Erythroblast (primary cell): ENCODE measurements around the gene TMEM258.
A peak's percentile ranks its signal among the peaks of the same experiment; 100 is the strongest.

Experiments
- DNase-seq, 2 experiments: peaks; one replicate each; lab custom pipeline; 2025; lab: John Stamatoyannopoulos, UW
- GATA1 ChIP-seq: IDR thresholded peaks from 2 replicates; pipeline ENCODE4 v1.6.1; 2011; ENCODE audit warnings: low read depth, mild to moderate bottlenecking, control low read depth, low read length, moderate library complexity
- POLR2A ChIP-seq: IDR thresholded peaks from 2 replicates; pipeline ENCODE4 v1.6.1; 2011; ENCODE audit warnings: mild to moderate bottlenecking, low read length

TMEM258 gene

DNA sequence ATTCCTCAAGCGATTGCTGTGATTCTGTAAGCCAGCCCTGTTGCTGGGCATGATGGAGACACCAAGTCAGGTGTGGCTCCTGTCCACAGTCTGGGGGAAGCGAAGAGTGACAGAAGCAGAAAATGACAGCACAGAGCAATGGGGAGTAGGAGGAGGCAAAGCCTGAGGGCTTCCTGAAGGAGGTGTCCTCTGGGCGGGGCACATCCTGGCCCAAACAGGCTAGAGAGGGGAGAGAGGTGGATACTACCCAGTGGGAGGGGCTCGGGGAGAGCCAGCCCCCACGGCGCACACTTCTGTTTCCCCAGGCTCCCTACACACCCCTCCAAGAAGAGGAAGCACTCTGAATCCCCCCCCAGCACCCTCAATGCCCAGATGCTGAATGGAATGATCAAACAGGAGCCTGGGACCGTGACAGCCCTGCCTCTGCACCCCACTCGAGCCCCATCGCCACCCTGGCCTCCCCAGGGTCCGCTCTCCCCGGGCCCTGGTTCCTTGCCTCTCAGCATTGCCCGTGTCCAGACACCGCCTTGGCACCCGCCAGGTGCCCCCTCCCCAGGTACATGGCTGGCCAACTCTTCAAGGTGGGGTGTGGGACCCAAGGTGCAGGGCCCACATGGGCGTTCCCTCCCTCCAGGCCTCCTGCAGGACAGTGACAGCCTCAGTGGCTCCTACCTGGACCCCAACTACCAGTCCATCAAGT, 21.1 kb downstream of the TMEM258 start:
- TF ChIP-seq GATA1 (no peak), POLR2A (no peak)
- no peak for DNase-seq

DNA sequence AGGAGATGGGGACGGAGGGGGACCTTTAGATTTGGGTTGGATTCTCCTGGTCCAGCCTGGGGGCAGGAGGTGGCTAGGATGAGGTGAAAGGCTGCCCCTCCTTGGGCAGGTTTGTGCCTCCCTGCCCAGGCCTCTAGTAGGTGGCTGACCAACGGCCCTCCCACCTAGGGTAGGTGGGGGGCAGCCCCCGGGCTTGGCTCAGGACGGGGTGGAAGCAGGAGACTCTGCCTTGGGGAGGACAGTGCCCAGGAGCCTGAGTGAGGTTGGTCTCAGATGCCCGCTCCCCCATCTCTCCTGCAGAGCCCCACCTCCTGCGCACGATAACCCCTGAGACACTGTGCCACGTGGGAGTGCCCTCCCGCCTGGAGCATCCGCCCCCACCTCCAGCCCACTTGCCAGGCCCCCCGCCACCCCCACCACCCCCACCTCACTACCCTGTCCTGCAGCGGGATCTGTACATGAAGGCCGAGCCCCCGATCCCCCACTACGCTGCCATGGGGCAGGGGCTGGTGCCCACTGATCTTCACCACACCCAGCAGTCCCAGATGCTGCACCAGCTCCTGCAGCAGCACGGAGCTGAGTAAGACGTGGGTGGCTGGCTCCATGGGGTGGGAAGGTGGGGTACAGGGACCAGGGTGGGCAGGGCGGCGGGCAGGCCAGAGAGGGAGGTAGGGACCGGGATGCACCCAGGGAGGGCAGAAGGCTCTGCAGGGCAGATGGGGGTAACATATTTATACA, 22.3 kb downstream of the TMEM258 start:
- no peak for DNase-seq

DNA sequence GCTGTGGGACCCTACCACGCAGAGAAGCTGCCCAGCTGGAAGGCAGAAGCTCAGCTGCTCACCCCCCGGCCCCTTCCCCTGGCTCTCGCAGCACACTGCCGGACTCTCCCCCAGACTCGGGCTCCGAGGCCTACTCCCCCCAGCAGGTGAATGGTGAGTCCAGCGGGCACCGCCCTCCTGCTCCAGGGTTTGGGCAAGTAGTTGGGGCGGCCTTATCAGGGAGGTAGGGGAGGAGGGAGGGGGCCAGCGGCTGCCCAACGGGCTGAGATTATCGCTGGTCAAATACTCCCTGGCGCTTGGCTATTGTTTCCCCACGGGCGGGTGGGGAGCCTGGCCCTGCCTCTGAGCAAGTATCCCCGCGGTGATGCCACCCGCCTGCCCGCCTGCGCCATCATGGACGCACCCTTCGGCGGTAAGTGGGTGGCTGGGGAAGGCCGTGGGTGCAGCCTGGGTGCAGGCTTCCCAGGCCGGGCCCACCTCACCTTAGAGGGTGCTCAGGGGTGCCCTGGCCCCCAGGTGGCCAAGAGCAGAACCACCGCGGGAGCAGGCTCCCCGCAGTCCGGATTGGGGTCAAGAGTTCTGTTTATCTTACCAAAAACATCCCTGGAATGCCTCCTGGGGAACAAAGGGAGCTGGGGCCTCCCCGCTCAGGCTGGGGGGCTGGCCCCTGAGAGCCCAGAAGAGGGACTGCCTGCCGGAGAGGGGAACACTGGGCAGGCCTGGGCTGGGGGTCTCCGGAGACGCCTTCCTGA, 23.1 kb downstream of the TMEM258 start:
- DNase-seq: no peak
- TF ChIP-seq POLR2A (no peak), GATA1 (no peak)

More for the DNA sequence above, 22.3 kb downstream of the TMEM258 start:
- no peak for TF ChIP-seq POLR2A
- TF ChIP-seq GATA1: no peak

DNA sequence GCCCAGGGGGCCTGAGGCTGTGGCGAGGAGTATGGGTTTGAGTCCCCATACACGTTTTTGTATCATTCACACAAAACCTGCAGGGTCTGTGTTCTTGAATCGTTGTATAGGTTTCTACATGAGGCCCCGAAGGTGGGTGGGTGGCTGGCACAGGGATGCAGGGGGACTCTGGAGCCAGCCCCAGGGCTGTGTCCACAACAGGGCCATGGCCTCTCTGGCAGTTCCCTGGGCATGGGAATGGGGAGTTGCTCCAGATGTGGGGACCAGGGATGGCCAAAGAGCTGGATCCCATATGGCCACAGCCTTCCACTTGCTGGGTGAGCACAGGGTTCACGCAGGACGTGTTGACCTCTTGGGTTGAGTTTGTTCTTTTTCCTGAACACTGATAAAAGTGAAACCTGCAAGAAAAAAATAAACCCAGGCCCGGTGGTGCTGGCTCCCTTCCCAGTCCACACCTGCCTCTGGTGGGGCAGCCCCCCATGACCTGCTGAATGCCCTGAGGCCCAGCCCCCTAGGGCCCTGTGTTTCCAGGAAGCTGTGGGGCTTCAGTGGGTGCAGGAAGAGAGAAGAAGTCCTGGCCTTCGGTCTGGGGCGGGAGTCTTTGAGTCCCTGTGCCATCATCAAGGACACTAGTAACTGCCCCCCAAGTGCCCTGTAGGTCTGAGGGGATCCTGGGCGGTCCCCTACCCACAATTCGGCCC, 23.9 kb downstream of the TMEM258 start:
- no peak for TF ChIP-seq POLR2A
- TF ChIP-seq GATA1: no peak
- no peak for DNase-seq

DNA sequence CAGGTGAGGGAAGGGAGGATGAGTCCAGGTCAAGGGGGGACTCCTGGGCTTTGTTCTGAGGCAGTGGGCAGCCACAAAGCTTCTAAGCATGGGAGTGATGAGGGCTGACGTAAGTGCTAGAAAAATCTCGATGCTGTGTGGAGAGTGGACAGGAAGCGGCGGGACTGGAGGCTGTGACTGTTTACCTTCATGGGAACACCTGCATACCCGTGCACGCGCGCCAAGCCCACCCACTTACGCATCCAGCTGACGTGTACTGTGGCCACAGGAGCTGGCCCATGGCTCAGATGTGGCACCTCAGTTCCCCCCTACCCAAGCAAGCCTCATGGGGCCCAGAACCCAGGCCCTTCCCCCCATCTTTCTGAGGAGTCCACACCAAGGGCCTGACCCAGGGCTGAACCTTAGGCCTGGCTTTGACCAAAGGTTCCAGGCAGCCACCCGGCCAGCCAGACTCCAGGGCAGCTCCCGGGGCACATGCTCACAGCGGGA, 26.0 kb downstream of the TMEM258 start:
- DNase-seq: no peak
- TF ChIP-seq POLR2A (no peak), GATA1 (no peak)

DNA sequence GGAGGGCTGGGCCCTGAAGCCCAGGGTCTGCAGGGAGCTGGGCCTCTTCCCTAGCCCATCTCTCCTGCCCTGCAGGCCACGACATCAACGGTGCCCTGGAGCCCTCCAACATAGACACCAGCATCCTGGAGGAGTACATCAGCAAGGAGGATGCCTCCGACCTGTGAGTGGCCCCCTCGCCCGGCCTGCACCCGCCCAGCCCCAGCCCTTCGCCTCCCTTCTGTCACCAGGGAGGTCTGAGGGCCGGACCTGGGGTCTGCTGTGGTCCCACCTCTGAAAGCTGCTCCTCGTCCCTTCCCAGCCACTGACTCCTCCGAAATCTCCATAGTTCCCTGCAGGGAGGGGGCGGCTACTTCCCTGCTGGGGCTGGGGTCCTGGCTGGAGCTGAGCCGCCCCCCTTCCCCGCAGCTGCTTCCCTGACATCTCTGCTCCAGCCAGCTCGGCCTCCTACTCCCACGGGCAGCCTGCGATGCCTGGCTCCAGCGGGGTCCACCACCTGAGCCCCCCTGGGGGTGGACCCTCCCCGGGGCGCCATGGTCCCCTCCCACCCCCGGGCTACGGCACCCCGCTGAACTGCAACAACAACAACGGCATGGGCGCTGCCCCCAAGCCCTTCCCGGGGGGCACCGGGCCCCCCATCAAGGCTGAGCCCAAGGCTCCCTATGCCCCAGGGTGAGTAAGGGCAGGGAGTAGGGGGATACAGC, 26.7 kb downstream of the TMEM258 start:
- TF ChIP-seq GATA1 (no peak), POLR2A (no peak)
- no peak for DNase-seq

DNA sequence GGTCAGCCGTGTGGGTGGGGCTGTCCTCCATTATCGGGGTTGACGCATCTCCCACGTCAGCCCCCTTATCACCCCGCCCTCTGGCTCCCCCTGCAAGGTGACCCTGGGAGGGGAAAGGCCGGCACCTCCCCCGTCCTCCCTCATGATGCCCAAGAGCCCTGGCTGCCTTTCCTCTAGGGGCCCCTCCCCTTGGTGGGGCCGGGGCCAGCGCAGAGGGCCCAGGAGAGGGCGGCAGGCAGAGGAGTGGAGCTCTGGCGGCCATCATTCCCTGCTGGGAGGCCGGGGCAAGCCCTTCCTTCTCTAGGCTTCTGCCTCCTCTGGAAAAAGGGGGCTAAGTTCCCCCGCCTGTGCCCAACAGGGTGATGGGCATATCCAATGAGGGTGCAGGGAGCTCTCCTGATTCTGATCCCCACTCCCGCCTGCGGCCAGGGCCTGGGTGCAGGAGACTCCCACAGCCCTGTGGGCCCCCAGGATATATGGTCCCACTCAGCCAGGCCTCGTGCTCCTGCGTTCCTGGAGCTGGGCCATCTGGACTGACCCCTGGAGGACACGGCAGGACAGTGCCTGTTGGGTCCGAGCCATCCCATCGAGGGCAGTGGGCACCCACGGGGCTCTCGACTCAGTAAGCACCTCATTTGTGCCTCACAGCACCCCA, 27.7 kb downstream of the TMEM258 start:
- no peak for TF ChIP-seq POLR2A
- TF ChIP-seq GATA1: no peak
- peak in 1 of 2 experiments; percentile 20 for DNase-seq

DNA sequence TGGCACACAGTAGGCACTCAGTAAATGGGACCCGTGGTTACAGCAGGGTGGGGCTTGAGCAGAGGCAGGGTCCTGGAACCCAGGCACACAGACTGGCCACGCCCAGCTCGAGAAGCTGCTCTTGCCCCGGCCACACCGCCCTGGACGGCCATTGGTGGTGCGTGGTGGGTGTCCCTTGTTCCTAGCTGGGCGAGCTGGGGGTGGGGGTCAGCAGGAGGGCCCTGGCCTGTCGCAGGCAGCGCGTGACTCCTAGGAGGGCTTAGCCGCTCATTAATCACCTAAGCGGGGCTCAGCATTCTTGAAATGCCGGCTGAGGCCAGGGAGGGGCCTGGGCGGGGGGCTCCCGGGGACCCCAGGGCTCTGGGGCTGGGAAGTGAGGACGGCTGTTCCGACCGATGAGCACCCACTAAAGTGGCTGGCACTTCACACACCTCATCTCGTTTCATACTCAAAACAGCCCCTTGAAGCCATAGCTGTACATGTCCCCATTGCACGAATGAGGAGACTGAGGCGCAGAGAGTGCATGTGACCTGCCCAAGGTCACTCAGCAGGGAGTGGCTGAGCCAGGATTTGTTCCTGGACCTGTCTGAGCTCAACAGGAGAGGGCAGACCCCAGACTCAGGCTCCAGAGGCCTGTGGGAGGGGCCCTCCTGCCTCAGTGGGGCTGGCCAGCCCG, 28.3 kb downstream of the TMEM258 start:
- no peak for DNase-seq
- no peak for TF ChIP-seq GATA1
- TF ChIP-seq POLR2A: no peak

DNA sequence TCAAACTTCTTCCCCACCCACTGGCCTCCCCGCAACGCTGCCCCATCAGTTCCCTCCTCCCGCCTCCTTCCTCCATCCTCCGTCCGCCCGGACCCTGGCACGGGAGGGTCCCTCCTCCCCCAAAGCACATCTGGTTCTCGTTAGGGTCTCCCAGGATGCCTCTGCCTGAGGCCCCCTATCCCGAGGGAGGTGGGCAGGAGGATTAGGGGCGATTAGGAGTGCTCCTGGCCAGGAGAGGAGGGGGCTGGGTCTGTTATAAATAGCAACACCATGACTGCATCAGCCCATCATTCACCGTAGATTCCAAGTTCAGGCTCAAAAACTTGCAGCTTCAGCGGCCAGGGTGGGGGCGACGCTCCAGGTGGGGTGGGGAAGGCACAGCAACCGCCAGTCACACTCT, 29.6 kb downstream of the TMEM258 start:
- DNase-seq: no peak
- no peak for TF ChIP-seq POLR2A
- TF ChIP-seq GATA1: no peak

DNA sequence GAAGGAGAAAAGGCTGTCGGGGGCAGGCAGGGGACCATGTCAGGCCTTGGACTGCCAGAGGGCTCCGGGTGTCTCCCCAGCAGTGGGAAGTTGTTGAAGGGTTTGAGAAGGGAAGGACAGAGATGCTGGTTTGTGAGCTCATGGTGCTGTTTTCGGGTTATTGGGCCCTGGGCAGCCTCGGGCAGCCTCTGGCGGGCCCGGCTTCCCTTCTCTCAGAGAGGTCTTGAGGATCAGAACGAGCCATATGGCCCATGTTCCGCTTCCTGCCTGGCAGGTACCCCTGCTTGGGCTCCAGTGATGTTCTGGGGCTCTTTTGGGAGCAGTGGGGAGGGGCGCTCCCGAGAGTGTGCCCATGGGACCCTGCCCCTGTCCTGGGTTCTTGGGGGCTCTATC, 30.2 kb downstream of the TMEM258 start:
- TF ChIP-seq POLR2A: no peak
- TF ChIP-seq GATA1: no peak
- DNase-seq: no peak

DNA sequence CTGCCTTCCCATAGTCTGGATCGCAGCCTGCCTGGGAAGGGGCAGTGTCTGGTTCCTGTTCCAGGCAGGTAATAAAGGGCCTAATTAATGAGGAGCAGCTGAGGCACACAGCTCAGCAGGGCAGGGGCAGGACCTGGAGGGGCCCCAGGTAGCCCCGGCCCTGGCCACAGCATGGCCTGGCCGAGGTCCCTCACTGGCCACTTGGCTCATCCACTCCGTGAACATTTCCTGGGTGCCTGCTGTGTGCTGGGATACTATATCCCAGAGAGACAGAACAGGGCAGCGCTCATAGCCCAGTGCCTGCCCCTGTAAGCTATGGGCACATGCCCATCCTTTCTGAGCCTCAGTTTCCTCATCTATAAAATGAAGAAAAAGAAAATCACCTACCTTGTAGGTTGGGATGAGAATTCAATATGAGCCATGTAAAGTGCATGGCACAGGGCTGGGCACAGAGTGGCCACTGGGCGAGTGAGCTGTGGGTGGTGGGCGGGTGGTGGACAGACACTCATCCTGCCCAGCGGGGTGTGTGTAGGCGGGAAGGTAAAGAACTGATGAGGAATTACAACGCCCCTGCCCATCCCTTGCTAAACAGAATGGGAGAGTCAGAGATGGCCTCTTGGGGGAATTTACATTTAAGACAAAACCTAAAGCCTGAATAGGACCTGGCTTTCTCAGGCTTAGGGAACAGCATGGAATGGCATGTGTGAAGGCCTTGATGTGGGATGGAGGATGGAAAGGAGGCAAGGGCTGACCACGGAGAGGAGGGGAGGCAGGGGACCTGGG, 30.8 kb downstream of the TMEM258 start:
- no peak for DNase-seq
- TF ChIP-seq GATA1 (no peak), POLR2A (no peak)

DNA sequence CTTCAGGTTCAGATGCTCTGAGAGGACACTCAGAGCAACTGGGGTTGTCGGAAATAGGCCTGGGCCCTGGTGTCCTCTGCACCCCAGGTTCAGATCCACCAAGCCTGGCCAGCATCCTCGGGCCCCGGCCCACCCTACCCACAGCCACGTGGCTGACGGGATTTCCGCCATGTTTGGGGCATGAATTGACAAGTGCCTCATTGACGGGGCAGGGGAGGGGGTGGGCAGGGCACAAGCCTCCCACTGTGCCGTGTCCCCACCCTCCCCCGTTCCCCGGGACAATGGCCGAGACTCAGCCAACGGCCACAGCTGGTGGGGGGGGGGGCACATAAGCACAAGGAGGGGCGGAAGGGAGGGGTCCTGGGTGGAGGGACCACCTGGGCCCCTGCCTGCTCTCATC, 31.5 kb downstream of the TMEM258 start:
- TF ChIP-seq GATA1 (no peak), POLR2A (no peak)

More for the DNA sequence above, 31.5 kb downstream of the TMEM258 start:
- no peak for DNase-seq
